SK-N-SH (cell line): Measurements from ENCODE around the gene RAI1.

Source experiments
- GABPA ChIP-seq: IDR thresholded peaks from 2 replicates; pipeline ENCODE4 v1.4.0; 2012; ENCODE audit warnings: low read depth, mild to moderate bottlenecking
- NFIC ChIP-seq: IDR thresholded peaks from 2 replicates; pipeline ENCODE4 v1.4.0; 2012; ENCODE audit warnings: borderline replicate concordance
- POLR2AphosphoS5 ChIP-seq: IDR thresholded peaks from 2 replicates; pipeline ENCODE4 v1.6.1; 2012; ENCODE audit warnings: low read depth, low read length
- RAD21 ChIP-seq: IDR thresholded peaks from 2 replicates; pipeline ENCODE4 v1.6.1; 2012; ENCODE audit warnings: mild to moderate bottlenecking, low read length
- TCF12 ChIP-seq: IDR thresholded peaks from 2 replicates; pipeline ENCODE4 v1.4.0; 2012
- USF2 ChIP-seq: fragments of 150-350 bp; IDR thresholded peaks from 2 replicates; pipeline ENCODE4 v1.6.1; 2017; ENCODE audit warnings: antibody characterized with exemption, low read length, low read depth, borderline replicate concordance
- TF ChIP-seq, protein P1 (sequence below): fragments of 200-600 bp; sonication (generic); IDR thresholded peaks from 2 replicates; pipeline ENCODE4 v1.6.1; 2017; ENCODE audit warnings: antibody characterized with exemption, mild to moderate bottlenecking, moderate library complexity
- TF ChIP-seq, protein P2 (sequence below): IDR thresholded peaks from 2 replicates; pipeline ENCODE4 v1.6.1; 2012; ENCODE audit warnings: mild to moderate bottlenecking, low read depth, low read length, moderate library complexity
- TF ChIP-seq, protein P3 (sequence below): fragments of 150-350 bp; IDR thresholded peaks from 2 replicates; pipeline ENCODE4 v1.6.1; 2016; ENCODE audit warnings: mild to moderate bottlenecking, low read depth, low read length

DNA sequence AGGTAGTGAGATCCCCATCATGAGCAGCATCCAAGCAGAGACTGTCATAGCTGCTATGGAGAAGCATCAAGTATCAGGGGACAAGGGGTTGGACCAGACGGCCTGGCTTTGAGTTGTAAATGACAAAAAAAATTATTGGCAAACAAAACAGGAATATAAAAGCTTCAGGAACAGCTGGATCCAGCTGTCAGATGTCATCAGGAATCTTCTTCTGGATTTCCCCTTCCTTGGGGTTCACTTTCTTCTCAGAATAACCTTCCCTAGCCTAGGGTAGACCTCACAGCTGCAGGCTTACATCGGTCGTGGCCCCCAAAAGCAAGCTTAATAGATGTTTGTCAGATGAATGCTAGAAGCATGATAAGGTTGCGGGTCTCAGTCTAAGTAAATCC is 17.2 kb upstream of the RAI1 start:
- TF ChIP-seq TCF12 (no peak), POLR2AphosphoS5 (no peak), USF2 (no peak), NFIC (no peak), RAD21 (no peak), GABPA (no peak)
- TF ChIP-seq, protein P1, sequence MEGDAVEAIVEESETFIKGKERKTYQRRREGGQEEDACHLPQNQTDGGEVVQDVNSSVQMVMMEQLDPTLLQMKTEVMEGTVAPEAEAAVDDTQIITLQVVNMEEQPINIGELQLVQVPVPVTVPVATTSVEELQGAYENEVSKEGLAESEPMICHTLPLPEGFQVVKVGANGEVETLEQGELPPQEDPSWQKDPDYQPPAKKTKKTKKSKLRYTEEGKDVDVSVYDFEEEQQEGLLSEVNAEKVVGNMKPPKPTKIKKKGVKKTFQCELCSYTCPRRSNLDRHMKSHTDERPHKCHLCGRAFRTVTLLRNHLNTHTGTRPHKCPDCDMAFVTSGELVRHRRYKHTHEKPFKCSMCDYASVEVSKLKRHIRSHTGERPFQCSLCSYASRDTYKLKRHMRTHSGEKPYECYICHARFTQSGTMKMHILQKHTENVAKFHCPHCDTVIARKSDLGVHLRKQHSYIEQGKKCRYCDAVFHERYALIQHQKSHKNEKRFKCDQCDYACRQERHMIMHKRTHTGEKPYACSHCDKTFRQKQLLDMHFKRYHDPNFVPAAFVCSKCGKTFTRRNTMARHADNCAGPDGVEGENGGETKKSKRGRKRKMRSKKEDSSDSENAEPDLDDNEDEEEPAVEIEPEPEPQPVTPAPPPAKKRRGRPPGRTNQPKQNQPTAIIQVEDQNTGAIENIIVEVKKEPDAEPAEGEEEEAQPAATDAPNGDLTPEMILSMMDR: no peak
- TF ChIP-seq, protein P2, sequence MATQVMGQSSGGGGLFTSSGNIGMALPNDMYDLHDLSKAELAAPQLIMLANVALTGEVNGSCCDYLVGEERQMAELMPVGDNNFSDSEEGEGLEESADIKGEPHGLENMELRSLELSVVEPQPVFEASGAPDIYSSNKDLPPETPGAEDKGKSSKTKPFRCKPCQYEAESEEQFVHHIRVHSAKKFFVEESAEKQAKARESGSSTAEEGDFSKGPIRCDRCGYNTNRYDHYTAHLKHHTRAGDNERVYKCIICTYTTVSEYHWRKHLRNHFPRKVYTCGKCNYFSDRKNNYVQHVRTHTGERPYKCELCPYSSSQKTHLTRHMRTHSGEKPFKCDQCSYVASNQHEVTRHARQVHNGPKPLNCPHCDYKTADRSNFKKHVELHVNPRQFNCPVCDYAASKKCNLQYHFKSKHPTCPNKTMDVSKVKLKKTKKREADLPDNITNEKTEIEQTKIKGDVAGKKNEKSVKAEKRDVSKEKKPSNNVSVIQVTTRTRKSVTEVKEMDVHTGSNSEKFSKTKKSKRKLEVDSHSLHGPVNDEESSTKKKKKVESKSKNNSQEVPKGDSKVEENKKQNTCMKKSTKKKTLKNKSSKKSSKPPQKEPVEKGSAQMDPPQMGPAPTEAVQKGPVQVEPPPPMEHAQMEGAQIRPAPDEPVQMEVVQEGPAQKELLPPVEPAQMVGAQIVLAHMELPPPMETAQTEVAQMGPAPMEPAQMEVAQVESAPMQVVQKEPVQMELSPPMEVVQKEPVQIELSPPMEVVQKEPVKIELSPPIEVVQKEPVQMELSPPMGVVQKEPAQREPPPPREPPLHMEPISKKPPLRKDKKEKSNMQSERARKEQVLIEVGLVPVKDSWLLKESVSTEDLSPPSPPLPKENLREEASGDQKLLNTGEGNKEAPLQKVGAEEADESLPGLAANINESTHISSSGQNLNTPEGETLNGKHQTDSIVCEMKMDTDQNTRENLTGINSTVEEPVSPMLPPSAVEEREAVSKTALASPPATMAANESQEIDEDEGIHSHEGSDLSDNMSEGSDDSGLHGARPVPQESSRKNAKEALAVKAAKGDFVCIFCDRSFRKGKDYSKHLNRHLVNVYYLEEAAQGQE: no peak
- TF ChIP-seq, protein P3, sequence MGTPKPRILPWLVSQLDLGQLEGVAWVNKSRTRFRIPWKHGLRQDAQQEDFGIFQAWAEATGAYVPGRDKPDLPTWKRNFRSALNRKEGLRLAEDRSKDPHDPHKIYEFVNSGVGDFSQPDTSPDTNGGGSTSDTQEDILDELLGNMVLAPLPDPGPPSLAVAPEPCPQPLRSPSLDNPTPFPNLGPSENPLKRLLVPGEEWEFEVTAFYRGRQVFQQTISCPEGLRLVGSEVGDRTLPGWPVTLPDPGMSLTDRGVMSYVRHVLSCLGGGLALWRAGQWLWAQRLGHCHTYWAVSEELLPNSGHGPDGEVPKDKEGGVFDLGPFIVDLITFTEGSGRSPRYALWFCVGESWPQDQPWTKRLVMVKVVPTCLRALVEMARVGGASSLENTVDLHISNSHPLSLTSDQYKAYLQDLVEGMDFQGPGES: no peak
